ENCODE data around the gene SOX8. TPM values are rescaled to one million over a fixed set of nuclear protein-coding genes. Genes with fewer than 3 reads are reported as not detected.

Gene SOX8
- total RNA-seq, 6 experiments from 2014 or later, result 0.05 to 0.07 TPM; not detected in 4

GRCh38 chr16:962901-963814 lies 18.4 kb upstream of the SOX8 start:
- Mint-ChIP-seq H3K27me3 (ENCODE audit: insufficient read depth) (no peaks in the 10 kb centered on the region; the same call in 1 of the 2 replicates), H3K36me3 (ENCODE audit: low read depth) (peaks cover 37% of the 10 kb centered on the region), H3K4me1 (ENCODE audit: low read depth) (peaks cover 23% of the 10 kb centered on the region), H3K27ac (peak overlapping the region; percentile 96), H3K9me3 (peaks cover 29% of the 10 kb centered on the region), H3K4me3 (peak overlapping the region; percentile 84)
- no peak for TF ChIP-seq CTCF (IDR thresholded peaks at IDR 0.05)
- DNase-seq, result no peak

GRCh38 chr16:963913-964312 lies 17.7 kb upstream of the SOX8 start:
- Mint-ChIP-seq H3K4me3 (peak overlapping the region; percentile 84), H3K9me3 (peaks cover 29% of the 10 kb centered on the region), H3K36me3 (ENCODE audit: low read depth) (peaks cover 45% of the 10 kb centered on the region), H3K27me3 (ENCODE audit: insufficient read depth) (no peaks in the 10 kb centered on the region; the same call in 1 of the 2 replicates), H3K27ac (peak overlapping the region; percentile 96), H3K4me1 (ENCODE audit: low read depth) (peaks cover 30% of the 10 kb centered on the region)
- TF ChIP-seq CTCF (IDR thresholded peaks at IDR 0.05), result no peak
- no peak for DNase-seq

DNA sequence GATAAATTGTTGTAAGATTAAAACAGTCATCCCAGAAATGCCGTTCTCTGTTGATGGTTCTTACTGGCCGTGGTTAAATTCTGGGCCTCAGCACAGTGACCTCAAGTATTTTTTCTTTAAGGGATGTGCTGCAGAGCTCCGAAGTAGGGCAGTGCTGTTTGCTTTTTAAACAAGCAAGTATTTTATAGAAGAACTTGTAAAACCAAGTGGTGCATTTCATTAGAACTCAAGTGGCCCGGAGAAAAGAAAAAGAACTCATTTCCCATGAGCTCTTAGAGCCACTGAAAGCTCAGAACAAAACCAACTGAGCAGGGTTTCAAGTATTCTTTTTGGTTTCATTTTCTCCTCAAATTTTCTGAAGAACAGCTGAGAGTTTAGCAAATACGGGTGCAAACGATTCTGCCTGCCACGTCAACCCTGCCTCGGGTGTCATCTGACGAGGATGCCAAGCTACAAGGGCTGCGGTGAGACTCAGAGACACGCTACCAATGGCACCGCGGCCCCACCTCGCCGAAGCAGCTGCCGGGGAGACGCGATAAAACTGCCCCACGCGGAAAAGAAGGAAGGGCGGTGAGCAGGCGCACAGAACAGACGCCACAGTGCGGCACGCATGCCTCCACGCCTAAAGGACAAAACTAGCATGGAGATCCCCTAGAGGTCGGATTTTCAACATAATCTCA lies 17.1 kb upstream of the SOX8 start:
- peak; percentile 28; the same call in 1 of the 2 replicates for TF ChIP-seq CTCF (IDR thresholded peaks at IDR 0.05)
- H3K36me3 Mint-ChIP-seq (ENCODE audit: low read depth), result peaks cover 43% of the 10 kb centered on the region
- peaks cover 28% of the 10 kb centered on the region for H3K9me3 Mint-ChIP-seq

GRCh38 chr16:965036-965395 lies 16.6 kb upstream of the SOX8 start:
- H3K4me3 Mint-ChIP-seq, result peak overlapping the region; percentile 84
- DNase-seq, result no peak

More for the DNA sequence above, 17.1 kb upstream of the SOX8 start:
- H3K4me1 Mint-ChIP-seq (ENCODE audit: low read depth), result peaks cover 30% of the 10 kb centered on the region
- no peaks in the 10 kb centered on the region; the same call in 1 of the 2 replicates for H3K27me3 Mint-ChIP-seq (ENCODE audit: insufficient read depth)
- H3K27ac Mint-ChIP-seq, result peak overlapping the region; percentile 96
- DNase-seq, result peak; percentile 47
- H3K4me3 Mint-ChIP-seq, result peak overlapping the region; percentile 84

More at GRCh38 chr16:965036-965395, 16.6 kb upstream of the SOX8 start:
- TF ChIP-seq CTCF (IDR thresholded peaks at IDR 0.05), result no peak
- H3K27ac Mint-ChIP-seq, result peak overlapping the region; percentile 96
- peaks cover 30% of the 10 kb centered on the region for H3K4me1 Mint-ChIP-seq (ENCODE audit: low read depth)
- no peaks in the 10 kb centered on the region; the same call in 1 of the 2 replicates for H3K27me3 Mint-ChIP-seq (ENCODE audit: insufficient read depth)
- H3K9me3 Mint-ChIP-seq, result peaks cover 23% of the 10 kb centered on the region
- H3K36me3 Mint-ChIP-seq (ENCODE audit: low read depth), result peaks cover 39% of the 10 kb centered on the region

Data from HFFc6 (cell line).